Duodenal mucosa (tissue), 2 donors: ENCODE data around the gene SH3RF3.
A peak's percentile ranks its signal among the peaks of the same experiment; 100 is the strongest.

Source experiments
- H3K27ac ChIP-seq: one replicate; pipeline ENCODE4 v1.7.0; 2013; ENCODE audit warnings: low read depth, low read length
- H3K27me3 ChIP-seq, 2 donors: one replicate each; pipeline ENCODE4 v1.7.0; 2013; ENCODE audit warnings: low read length in 2 of 2, control low read depth in 1 of 2; ENCODE audit not compliant: insufficient read depth in 2 of 2, control insufficient read depth in 1 of 2
- H3K36me3 ChIP-seq, 2 donors: one replicate each; pipeline ENCODE4 v1.7.0; 2013; ENCODE audit warnings: low read length in 2 of 2, control low read depth in 1 of 2; ENCODE audit not compliant: insufficient read depth in 2 of 2, control insufficient read depth in 1 of 2
- H3K4me1 ChIP-seq, 2 donors: one replicate each; pipeline ENCODE4 v1.7.0; 2013; ENCODE audit warnings: low read length in 2 of 2, control low read depth in 1 of 2; ENCODE audit not compliant: insufficient read depth in 2 of 2, control insufficient read depth in 1 of 2
- H3K4me3 ChIP-seq, 2 donors: one replicate each; pipeline ENCODE4 v1.7.0; 2013; ENCODE audit warnings: low read length in 2 of 2, low read depth in 1 of 2
- H3K9ac ChIP-seq, 2 donors: one replicate each; pipeline ENCODE4 v1.7.0; 2013; ENCODE audit warnings: low read length in 2 of 2, low read depth in 1 of 2
- H3K9me3 ChIP-seq, 2 donors: one replicate each; pipeline ENCODE4 v1.7.0; 2013; ENCODE audit warnings: low read length in 2 of 2, control low read depth in 1 of 2; ENCODE audit not compliant: control insufficient read depth in 1 of 2

Gene SH3RF3

GRCh38 chr2:109264595-109265328, 135.8 kb downstream of the SH3RF3 start:
- Histone ChIP-seq H3K4me3 (no peak overlapping the region), H3K27ac (no peak overlapping the region), H3K4me1 (peaks cover 13 to 23% of the 10 kb centered on the region in 2 donors)

GRCh38 chr2:109265369-109265768, 136.4 kb downstream of the SH3RF3 start:
- H3K27ac ChIP-seq, result no peak overlapping the region

More at GRCh38 chr2:109264595-109265328, 135.8 kb downstream of the SH3RF3 start:
- Histone ChIP-seq H3K9me3 (no peaks in the 10 kb centered on the region), H3K27me3 (no peaks in the 10 kb centered on the region), H3K36me3 (no peaks in the 10 kb centered on the region), H3K9ac (no peak overlapping the region)

GRCh38 chr2:109265953-109266352, 136.9 kb downstream of the SH3RF3 start:
- Histone ChIP-seq H3K9me3 (no peaks in the 10 kb centered on the region), H3K27me3 (no peaks in the 10 kb centered on the region), H3K36me3 (no peaks in the 10 kb centered on the region), H3K27ac (no peak overlapping the region), H3K4me1 (peaks cover 19 to 28% of the 10 kb centered on the region in 2 donors), H3K4me3 (no peak overlapping the region), H3K9ac (no peak overlapping the region)

More at GRCh38 chr2:109265369-109265768, 136.4 kb downstream of the SH3RF3 start:
- Histone ChIP-seq H3K27me3 (no peaks in the 10 kb centered on the region), H3K4me1 (peaks cover 13 to 23% of the 10 kb centered on the region in 2 donors), H3K9ac (no peak overlapping the region), H3K9me3 (no peaks in the 10 kb centered on the region), H3K36me3 (no peaks in the 10 kb centered on the region), H3K4me3 (no peak overlapping the region)

- H3K9me3 ChIP-seq, result no peaks in the 10 kb centered on the region
- no peak overlapping the region for H3K27ac ChIP-seq
- no peak overlapping the region for H3K4me3 ChIP-seq
- no peaks in the 10 kb centered on the region for H3K27me3 ChIP-seq
- H3K9ac ChIP-seq, result peak overlapping the region in 1 of 2 donors; percentile 0
- no peaks in the 10 kb centered on the region for H3K36me3 ChIP-seq
- H3K4me1 ChIP-seq, result peaks cover 20 to 33% of the 10 kb centered on the region in 2 donors
Observed at GRCh38 chr2:109266496-109266895, 137.5 kb downstream of the SH3RF3 start.

- peak overlapping the region in 1 of 2 donors; percentile 0 for H3K9ac ChIP-seq
- no peaks in the 10 kb centered on the region for H3K27me3 ChIP-seq
- H3K27ac ChIP-seq, result peak overlapping the region; percentile 17
- H3K9me3 ChIP-seq, result no peaks in the 10 kb centered on the region
- H3K4me1 ChIP-seq, result peaks cover 20 to 33% of the 10 kb centered on the region in 2 donors
- H3K4me3 ChIP-seq, result no peak overlapping the region
- H3K36me3 ChIP-seq, result no peaks in the 10 kb centered on the region
Observed at GRCh38 chr2:109266998-109267854, 138.2 kb downstream of the SH3RF3 start.

- H3K9ac ChIP-seq, result no peak overlapping the region
- peaks cover 20 to 33% of the 10 kb centered on the region in 2 donors for H3K4me1 ChIP-seq
- no peaks in the 10 kb centered on the region for H3K36me3 ChIP-seq
- H3K27ac ChIP-seq, result no peak overlapping the region
- no peaks in the 10 kb centered on the region for H3K9me3 ChIP-seq
- H3K27me3 ChIP-seq, result no peaks in the 10 kb centered on the region
- no peak overlapping the region for H3K4me3 ChIP-seq
Observed at GRCh38 chr2:109268916-109269315, 139.9 kb downstream of the SH3RF3 start.

GRCh38 chr2:109269706-109270504, 140.9 kb downstream of the SH3RF3 start:
- H3K4me3 ChIP-seq, result no peak overlapping the region
- no peaks in the 10 kb centered on the region for H3K9me3 ChIP-seq
- no peaks in the 10 kb centered on the region for H3K27me3 ChIP-seq
- peaks cover 18 to 27% of the 10 kb centered on the region in 2 donors for H3K4me1 ChIP-seq
- no peaks in the 10 kb centered on the region for H3K36me3 ChIP-seq
- no peak overlapping the region for H3K9ac ChIP-seq
- no peak overlapping the region for H3K27ac ChIP-seq

- Histone ChIP-seq H3K9ac (no peak overlapping the region), H3K27me3 (no peaks in the 10 kb centered on the region), H3K4me3 (no peak overlapping the region), H3K9me3 (no peaks in the 10 kb centered on the region), H3K36me3 (no peaks in the 10 kb centered on the region), H3K4me1 (peaks cover 12 to 22% of the 10 kb centered on the region in 2 donors), H3K27ac (no peak overlapping the region)
Observed at GRCh38 chr2:109270505-109271312, 141.7 kb downstream of the SH3RF3 start.

GRCh38 chr2:109271920-109272319, 142.9 kb downstream of the SH3RF3 start:
- no peaks in the 10 kb centered on the region for H3K27me3 ChIP-seq
- H3K27ac ChIP-seq, result no peak overlapping the region
- H3K9me3 ChIP-seq, result no peaks in the 10 kb centered on the region
- peaks cover 11 to 12% of the 10 kb centered on the region in 2 donors for H3K4me1 ChIP-seq
- no peak overlapping the region for H3K9ac ChIP-seq
- H3K4me3 ChIP-seq, result no peak overlapping the region
- no peaks in the 10 kb centered on the region for H3K36me3 ChIP-seq
